T-cell (primary cell): ENCODE data around the gene ADCY10. TPM values are rescaled to one million over a fixed set of nuclear protein-coding genes. Genes with fewer than 3 reads are reported as not detected.

Source experiments
- ATAC-seq, 4 experiments: fragments of 200-7000 bp in 3 of 4; fragments of 150-1000 bp in 1 of 4; cut with Tn5 transposase; replicated peaks in 1 of 4; 1 replicate in 3 of 4; 2 replicates in 1 of 4; pipeline ENCODE4 v1.10.0; 2021; ENCODE audit warnings: moderate library complexity in 3 of 4, mild to moderate bottlenecking in 2 of 4, moderate number of reproducible peaks in 1 of 4
- CTCF ChIA-PET, 2 donors: fragments of 300-600 bp; sonication (Branson Sonifier 250); formaldehyde crosslinking; loops; one replicate each; lab custom pipeline; 2022; ENCODE audit warnings: antibody characterized with exemption in 2 of 2; lab: Charles Lee
- POLR2A ChIA-PET, 2 donors: fragments of 300-600 bp; sonication (Branson Sonifier 250); formaldehyde crosslinking; loops; one replicate each; lab custom pipeline; 2022; ENCODE audit warnings: antibody characterized with exemption in 2 of 2; lab: Charles Lee
- DNase-seq, 35 experiments: peaks; one replicate each; pipeline versions ENCODE4 v3.0.0 to v3.0.0-alpha.2; 2013 to 2023
- H3K27ac ChIP-seq: one replicate; pipeline ENCODE4 v1.5.1; 2013; ENCODE audit warnings: low read length
- H3K27me3 ChIP-seq, 2 experiments: replicated peaks in 1 of 2; 1 replicate in 1 of 2; 2 replicates in 1 of 2; pipeline versions ENCODE4 v1.6.1 to v1.7.0; 2013; ENCODE audit warnings: low read length in 1 of 2, mixed read lengths in 1 of 2; ENCODE audit not compliant: control insufficient read depth in 2 of 2, insufficient read depth in 2 of 2; ENCODE audit errors: extremely low read depth in 1 of 2
- H3K36me3 ChIP-seq, 2 donors: 1 replicate in 1 of 2; 2 replicates in 1 of 2; pipeline versions ENCODE4 v1.6.1 to v1.7.0; 2013; ENCODE audit warnings: low read length in 1 of 2; ENCODE audit not compliant: control insufficient read depth in 2 of 2, insufficient read depth in 1 of 2; ENCODE audit errors: extremely low read depth in 1 of 2
- H3K4me1 ChIP-seq, 2 experiments: 1 replicate in 1 of 2; 2 replicates in 1 of 2; pipeline versions ENCODE4 v1.6.1 to v1.7.0; 2013; ENCODE audit warnings: low read length in 2 of 2, mixed read lengths in 1 of 2; ENCODE audit not compliant: insufficient read depth in 2 of 2, control insufficient read depth in 1 of 2; ENCODE audit errors: extremely low read depth in 1 of 2
- H3K4me3 ChIP-seq, 2 donors: 1 replicate in 1 of 2; 2 replicates in 1 of 2; pipeline versions ENCODE4 v1.5.1 to v1.7.0; 2013; ENCODE audit warnings: mild to moderate bottlenecking in 2 of 2, low read length in 1 of 2, moderate library complexity in 1 of 2; ENCODE audit not compliant: control insufficient read depth in 1 of 2; ENCODE audit errors: extremely low read depth in 1 of 2
- H3K9me3 ChIP-seq: 2 replicates; pipeline ENCODE4 v1.7.0; 2013
- H3K27ac Mint-ChIP-seq, 2 donors: one replicate each; pipeline ENCODE4 v1.8.0; 2020 to 2021; ENCODE audit warnings: mild to moderate bottlenecking in 2 of 2, mixed read lengths in 2 of 2
- H3K27me3 Mint-ChIP-seq, 2 donors: one replicate each; pipeline ENCODE4 v1.8.0; 2021 to 2022; ENCODE audit warnings: mixed read lengths in 2 of 2
- H3K36me3 Mint-ChIP-seq: one replicate; pipeline ENCODE4 v1.8.0; 2021; ENCODE audit warnings: mixed read lengths
- H3K4me1 Mint-ChIP-seq, 3 donors: one replicate each; pipeline ENCODE4 v1.8.0; 2020 to 2022; ENCODE audit warnings: mixed read lengths in 3 of 3, mild to moderate bottlenecking in 1 of 3
- H3K4me3 Mint-ChIP-seq, 3 donors: one replicate each; pipeline ENCODE4 v1.8.0; 2020 to 2022; ENCODE audit warnings: mild to moderate bottlenecking in 3 of 3, mixed read lengths in 3 of 3, moderate library complexity in 3 of 3
- H3K9me3 Mint-ChIP-seq, 3 donors: one replicate each; pipeline ENCODE4 v1.8.0; 2020 to 2022; ENCODE audit warnings: mixed read lengths in 3 of 3
- WGBS: methylation state at CpG from one replicate; pipeline ENCODE4 v1.1.5; 2013; ENCODE audit warnings: missing lambda C conversion rate; ENCODE audit not compliant: insufficient coverage; 5-methylcytosine and 5-hydroxymethylcytosine counted together
- total RNA-seq, 35 experiments: library from RNA in 6 of 35; stranded (reverse) in 6 of 35; fragments of 120-200 nt in 1 of 35; gene quantifications; one replicate each; pipeline versions ENCODE4 v1.2.1 to v1.2.4 and lab custom pipeline; 2013 to 2026

ADCY10 gene
- total RNA-seq, 5 donors from 2014 or later (not counting 1 experiment from before 2014, with no cell fraction given): 0.06 to 0.82 (median 0.44) TPM

DNA sequence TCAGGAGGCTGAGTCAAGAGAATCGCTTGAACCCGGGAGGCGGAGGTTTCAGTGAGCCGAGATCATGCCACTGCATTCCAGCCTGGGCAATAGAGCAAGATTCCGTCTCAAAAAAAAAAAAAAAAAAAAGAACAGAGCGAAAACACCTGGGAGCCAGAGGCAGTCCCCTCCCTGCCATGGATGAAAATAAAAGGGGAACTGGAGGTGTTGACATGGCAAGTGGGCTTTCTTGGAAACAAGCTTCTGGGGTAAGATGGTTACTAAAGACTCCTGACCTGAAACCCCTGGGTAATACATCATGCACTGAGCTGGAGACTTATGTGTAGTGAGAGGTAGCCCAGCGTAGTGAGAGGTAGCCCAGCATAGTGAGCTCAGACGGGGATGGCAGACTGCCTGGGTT, 31.6 kb downstream of the ADCY10 start:
- POLR2A ChIA-PET: interaction anchor here in 1 of 2 donors (0.7 kb wide), 1 partner anchor 423 kb away, joined by 5 read pairs; no protein-coding TSS in a partner anchor
- CTCF ChIA-PET: interaction anchor here in 1 of 2 donors (0.7 kb wide), 1 partner anchor 405 kb away, joined by 4 read pairs; no protein-coding TSS in a partner anchor
- H3K4me1 Mint-ChIP-seq: no peaks in the 10 kb centered on the region

DNA sequence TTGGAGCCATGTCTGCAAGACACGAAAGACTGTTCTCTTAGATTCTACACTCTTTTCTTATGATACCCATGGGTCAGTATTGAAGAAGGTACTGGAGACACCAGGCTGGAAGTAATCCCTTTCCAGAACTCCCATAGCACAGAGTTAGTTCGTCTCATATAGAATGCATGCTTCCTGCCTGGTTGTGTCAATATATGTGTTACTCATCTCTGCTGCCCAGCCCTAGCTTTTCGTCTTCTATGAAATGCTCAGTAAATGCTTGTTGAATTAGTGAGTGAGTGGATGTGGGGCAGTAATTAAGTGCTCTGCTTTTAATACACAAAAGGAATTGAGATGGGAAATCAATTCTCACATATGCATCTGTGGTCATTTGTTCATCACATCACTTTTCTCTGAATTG, 32.1 kb downstream of the ADCY10 start:
- ChIA-PET CTCF (no interaction called here), POLR2A (interaction anchor here in 1 of 2 donors (0.7 kb wide), 1 partner anchor 424 kb away, joined by 5 read pairs; no protein-coding TSS in a partner anchor)
- no peaks in the 10 kb centered on the region for H3K4me1 Mint-ChIP-seq
- WGBS: no CpG with 5 or more reads among the region's 3 CpGs
- H3K9me3 Mint-ChIP-seq: peaks cover 0 to 4% (median 0%) of the 10 kb centered on the region in 3 donors
- Histone ChIP-seq H3K9me3 (no peaks in the 10 kb centered on the region), H3K4me3 (no peak overlapping the region), H3K27ac (no peak overlapping the region), H3K36me3 (no peaks in the 10 kb centered on the region), H3K27me3 (peaks cover 0 to 2% of the 10 kb centered on the region in 2 experiments), H3K4me1 (no peaks in the 10 kb centered on the region)
- peaks cover 1 to 4% of the 10 kb centered on the region in 2 donors for H3K27me3 Mint-ChIP-seq
- DNase-seq: no peak
- ATAC-seq: no peak
- H3K36me3 Mint-ChIP-seq: no peaks in the 10 kb centered on the region
- no peak overlapping the region for H3K4me3 Mint-ChIP-seq
- no peak overlapping the region for H3K27ac Mint-ChIP-seq

More for the DNA sequence above, 31.6 kb downstream of the ADCY10 start:
- 100% methylated on average over 2 of the region's 8 CpGs for WGBS
- DNase-seq (no peak), ATAC-seq (no peak)
- Mint-ChIP-seq H3K4me3 (no peak overlapping the region), H3K9me3 (peaks cover 0 to 4% (median 0%) of the 10 kb centered on the region in 3 donors), H3K27ac (no peak overlapping the region), H3K36me3 (no peaks in the 10 kb centered on the region), H3K27me3 (peaks cover 1 to 4% of the 10 kb centered on the region in 2 donors)
- H3K36me3 ChIP-seq: no peaks in the 10 kb centered on the region
- no peak overlapping the region for H3K27ac ChIP-seq
- H3K9me3 ChIP-seq: no peaks in the 10 kb centered on the region
- H3K4me1 ChIP-seq: no peaks in the 10 kb centered on the region
- H3K27me3 ChIP-seq: peaks cover 0 to 2% of the 10 kb centered on the region in 2 experiments
- no peak overlapping the region for H3K4me3 ChIP-seq

DNA sequence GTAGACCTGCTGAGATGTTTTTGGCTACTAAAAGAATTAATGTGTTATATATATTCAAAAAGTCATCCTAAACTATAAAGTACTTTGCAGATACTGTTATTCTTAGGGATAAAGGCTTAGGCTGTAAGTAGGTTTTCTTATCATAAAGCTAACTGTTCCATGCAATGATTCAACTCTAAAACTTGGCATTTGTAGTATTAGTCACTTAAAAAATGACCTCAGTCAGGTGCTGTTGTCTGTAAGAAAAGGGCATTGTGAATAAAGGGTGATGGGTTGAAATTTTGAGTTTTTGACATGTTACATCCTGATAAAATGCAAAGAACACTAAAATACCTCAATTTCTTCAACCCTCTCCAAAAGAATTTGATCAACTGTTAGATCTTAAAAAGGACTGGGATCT, 32.9 kb downstream of the ADCY10 start:
- H3K9me3 Mint-ChIP-seq: peaks cover 0 to 4% (median 0%) of the 10 kb centered on the region in 3 donors
- no peaks in the 10 kb centered on the region for H3K4me1 ChIP-seq
- no peaks in the 10 kb centered on the region for H3K36me3 ChIP-seq
- H3K27ac Mint-ChIP-seq: no peak overlapping the region
- H3K9me3 ChIP-seq: no peaks in the 10 kb centered on the region
- peaks cover 0 to 4% of the 10 kb centered on the region in 2 donors for H3K27me3 Mint-ChIP-seq
- ChIA-PET CTCF (interaction anchor here in 1 of 2 donors (0.6 kb wide), 1 partner anchor 251 kb away, joined by 6 read pairs; no protein-coding TSS in a partner anchor), POLR2A (no interaction called here)
- no peak overlapping the region for H3K4me3 ChIP-seq
- DNase-seq (no peak), ATAC-seq (no peak)
- H3K4me1 Mint-ChIP-seq: no peaks in the 10 kb centered on the region
- H3K36me3 Mint-ChIP-seq: no peaks in the 10 kb centered on the region
- H3K4me3 Mint-ChIP-seq: no peak overlapping the region
- H3K27me3 ChIP-seq: peaks cover 0 to 2% of the 10 kb centered on the region in 2 experiments
- no peak overlapping the region for H3K27ac ChIP-seq

DNA sequence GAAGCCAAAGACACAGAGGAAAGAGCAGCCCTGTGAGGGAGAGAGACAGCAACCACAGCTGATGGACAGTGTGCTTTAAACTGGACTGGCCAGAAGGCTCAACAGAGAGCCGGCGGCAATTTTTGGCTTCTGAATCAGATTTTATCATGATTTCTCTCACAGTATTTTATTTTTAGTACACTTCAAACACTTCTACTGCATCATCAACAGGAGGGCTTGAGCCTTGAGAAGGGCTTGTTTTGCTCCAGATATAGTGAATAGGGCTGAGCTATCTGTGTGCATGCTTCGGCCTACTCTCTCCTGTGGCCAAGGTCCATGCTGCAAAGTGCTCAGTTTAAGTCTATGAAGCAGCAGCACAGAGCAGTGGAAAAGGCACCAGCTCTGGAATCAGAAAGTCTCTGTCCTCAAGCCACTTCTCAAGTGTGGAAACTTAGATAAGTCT, 33.3 kb downstream of the ADCY10 start:
- Histone ChIP-seq H3K27ac (no peak overlapping the region), H3K27me3 (peaks cover 0 to 2% of the 10 kb centered on the region in 2 experiments), H3K4me3 (no peak overlapping the region), H3K4me1 (no peaks in the 10 kb centered on the region), H3K9me3 (no peaks in the 10 kb centered on the region), H3K36me3 (no peaks in the 10 kb centered on the region)
- no peak overlapping the region for H3K27ac Mint-ChIP-seq
- H3K4me1 Mint-ChIP-seq: no peaks in the 10 kb centered on the region
- ChIA-PET CTCF (no interaction called here), POLR2A (no interaction called here)
- peaks cover 0 to 4% of the 10 kb centered on the region in 2 donors for H3K27me3 Mint-ChIP-seq
- no peak for DNase-seq
- no peak overlapping the region for H3K4me3 Mint-ChIP-seq
- no peaks in the 10 kb centered on the region for H3K36me3 Mint-ChIP-seq
- ATAC-seq: no peak
- peaks cover 0 to 4% (median 0%) of the 10 kb centered on the region in 3 donors for H3K9me3 Mint-ChIP-seq
- 100% methylated on average over 1 of the region's 3 CpGs for WGBS

DNA sequence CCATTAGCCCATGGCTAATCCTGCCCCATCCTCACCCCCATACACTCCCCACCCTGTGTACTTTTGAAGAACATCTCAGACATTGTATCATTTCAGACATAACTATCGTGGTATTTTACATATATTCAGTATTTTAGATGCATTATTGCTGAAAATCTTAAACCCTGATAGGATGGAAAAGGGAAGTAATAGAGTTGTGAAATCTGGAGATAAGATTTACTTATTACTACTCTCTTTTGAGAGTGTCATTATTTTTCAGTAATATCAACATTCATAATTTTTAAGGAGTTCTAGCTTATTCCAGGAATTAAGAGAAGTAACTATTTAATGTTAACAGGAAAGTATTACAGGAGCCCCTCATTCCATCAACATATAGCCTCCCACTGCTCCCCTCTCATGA, 34.4 kb downstream of the ADCY10 start:
- no CpG with 5 or more reads among the region's 1 CpG for WGBS
- POLR2A ChIA-PET: no interaction called here
- no peak overlapping the region for H3K27ac ChIP-seq

DNA sequence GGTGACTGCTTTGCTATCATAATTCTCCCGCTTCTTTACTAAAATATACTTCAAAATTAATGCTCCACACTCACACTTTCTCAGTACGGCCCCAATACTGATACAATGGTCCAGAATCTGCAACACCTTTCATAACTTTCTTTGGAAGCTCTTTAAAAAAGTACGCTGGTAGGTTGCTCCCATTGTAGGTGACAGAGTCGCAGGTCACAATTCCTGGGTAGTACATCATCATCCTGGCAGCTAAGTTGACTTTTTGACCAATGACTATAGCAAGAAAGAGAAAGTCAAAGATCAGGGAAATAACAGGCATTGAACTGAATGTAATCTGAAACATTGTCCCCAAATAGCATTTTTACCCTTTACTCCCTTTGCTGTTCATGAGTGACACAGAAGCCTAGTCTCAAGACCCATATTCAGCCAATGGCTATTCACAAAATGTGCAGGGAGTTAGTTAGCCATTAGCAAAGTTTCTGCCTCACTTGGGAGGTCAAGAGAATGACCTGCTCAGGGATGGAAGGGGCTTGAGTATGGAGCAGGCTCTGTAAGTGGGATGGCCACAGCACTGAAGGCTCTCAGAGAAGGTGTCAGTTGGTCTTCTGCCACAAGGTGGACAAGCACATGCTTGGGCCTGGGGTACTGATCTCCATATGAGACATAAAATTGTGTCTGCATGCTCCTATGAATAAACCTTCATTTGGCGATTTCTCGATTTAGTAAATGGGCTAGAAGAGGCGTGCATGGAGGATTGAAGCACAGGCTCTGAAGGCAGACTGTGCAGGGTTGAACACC, 35.4 kb downstream of the ADCY10 start:
- no peak overlapping the region for H3K27ac Mint-ChIP-seq
- no peaks in the 10 kb centered on the region for H3K4me1 ChIP-seq
- H3K4me3 Mint-ChIP-seq: no peak overlapping the region
- H3K9me3 Mint-ChIP-seq: no peaks in the 10 kb centered on the region
- ATAC-seq: no peak
- CTCF ChIA-PET: no interaction called here
- H3K27me3 Mint-ChIP-seq: no peaks in the 10 kb centered on the region
- WGBS: 100% methylated on average over 4 of the region's 7 CpGs
- no peak overlapping the region for H3K4me3 ChIP-seq
- POLR2A ChIA-PET: no interaction called here
- H3K27ac ChIP-seq: no peak overlapping the region
- no peaks in the 10 kb centered on the region for H3K4me1 Mint-ChIP-seq
- peaks cover 0 to 2% of the 10 kb centered on the region in 2 experiments for H3K27me3 ChIP-seq
- DNase-seq: peak in 1 of 35 experiments; percentile 5
- no peaks in the 10 kb centered on the region for H3K9me3 ChIP-seq
- H3K36me3 Mint-ChIP-seq: no peaks in the 10 kb centered on the region
- no peaks in the 10 kb centered on the region for H3K36me3 ChIP-seq

More for the DNA sequence above, 34.4 kb downstream of the ADCY10 start:
- H3K9me3 Mint-ChIP-seq: no peaks in the 10 kb centered on the region
- no peak overlapping the region for H3K4me3 ChIP-seq
- ATAC-seq (no peak), DNase-seq (no peak)
- peaks cover 0 to 2% of the 10 kb centered on the region in 2 experiments for H3K27me3 ChIP-seq
- no peak overlapping the region for H3K27ac Mint-ChIP-seq
- no peaks in the 10 kb centered on the region for H3K9me3 ChIP-seq
- no peaks in the 10 kb centered on the region for H3K4me1 ChIP-seq
- no peak overlapping the region for H3K4me3 Mint-ChIP-seq
- H3K36me3 Mint-ChIP-seq: no peaks in the 10 kb centered on the region
- no peaks in the 10 kb centered on the region for H3K4me1 Mint-ChIP-seq
- H3K36me3 ChIP-seq: no peaks in the 10 kb centered on the region
- H3K27me3 Mint-ChIP-seq: no peaks in the 10 kb centered on the region
- CTCF ChIA-PET: no interaction called here
